Muscle of back (tissue), 11 donors: ENCODE results near the gene TRPM2. TPM values are rescaled to one million over a fixed set of nuclear protein-coding genes. Genes with fewer than 3 reads are reported as not detected.
"Not testable (repeated sequence)": the region's sequence is repeated elsewhere in the genome, so short reads cannot be mapped to it uniquely, and the experiment has no call there.

ENCODE experiments used
- DNase-seq, 3 donors: peaks; one replicate each; pipeline versions ENCODE4 v3.0.0 to v3.0.0-alpha.2; 2013
- polyA plus RNA-seq, 10 donors: library from polyadenylated mRNA; unstranded; fragments of 120-200 nt; gene quantifications; one replicate each; pipeline ENCODE4 v1.2.1, GENCODE V29; 2013; ENCODE audit not compliant: insufficient read length in 10 of 10

Gene TRPM2
- polyA plus RNA-seq, 10 donors = 0.74 to 2.4 (median 1.7) TPM

DNA sequence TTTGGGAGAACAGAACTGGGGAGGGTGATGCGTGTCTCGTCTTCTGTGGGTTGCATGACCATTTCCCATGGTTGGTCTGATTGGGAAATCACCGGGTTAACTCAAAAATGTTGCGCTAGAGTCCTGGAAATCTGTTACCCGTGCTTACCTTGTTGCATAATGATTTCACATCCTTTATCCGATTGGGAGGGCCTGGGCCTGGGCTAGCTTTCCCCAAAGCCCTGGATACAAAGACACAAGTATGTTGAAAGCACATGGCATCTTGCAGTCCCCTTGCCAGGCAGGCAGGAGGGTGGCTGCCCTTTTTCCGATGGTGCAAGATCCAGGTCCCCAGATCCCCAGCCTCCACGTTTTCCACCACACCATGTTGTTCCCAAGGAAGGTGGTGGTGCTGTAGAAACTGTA is 582 bp downstream of the TRPM2 start:
- peak in 1 of 3 donors; percentile 63 for DNase-seq

DNA sequence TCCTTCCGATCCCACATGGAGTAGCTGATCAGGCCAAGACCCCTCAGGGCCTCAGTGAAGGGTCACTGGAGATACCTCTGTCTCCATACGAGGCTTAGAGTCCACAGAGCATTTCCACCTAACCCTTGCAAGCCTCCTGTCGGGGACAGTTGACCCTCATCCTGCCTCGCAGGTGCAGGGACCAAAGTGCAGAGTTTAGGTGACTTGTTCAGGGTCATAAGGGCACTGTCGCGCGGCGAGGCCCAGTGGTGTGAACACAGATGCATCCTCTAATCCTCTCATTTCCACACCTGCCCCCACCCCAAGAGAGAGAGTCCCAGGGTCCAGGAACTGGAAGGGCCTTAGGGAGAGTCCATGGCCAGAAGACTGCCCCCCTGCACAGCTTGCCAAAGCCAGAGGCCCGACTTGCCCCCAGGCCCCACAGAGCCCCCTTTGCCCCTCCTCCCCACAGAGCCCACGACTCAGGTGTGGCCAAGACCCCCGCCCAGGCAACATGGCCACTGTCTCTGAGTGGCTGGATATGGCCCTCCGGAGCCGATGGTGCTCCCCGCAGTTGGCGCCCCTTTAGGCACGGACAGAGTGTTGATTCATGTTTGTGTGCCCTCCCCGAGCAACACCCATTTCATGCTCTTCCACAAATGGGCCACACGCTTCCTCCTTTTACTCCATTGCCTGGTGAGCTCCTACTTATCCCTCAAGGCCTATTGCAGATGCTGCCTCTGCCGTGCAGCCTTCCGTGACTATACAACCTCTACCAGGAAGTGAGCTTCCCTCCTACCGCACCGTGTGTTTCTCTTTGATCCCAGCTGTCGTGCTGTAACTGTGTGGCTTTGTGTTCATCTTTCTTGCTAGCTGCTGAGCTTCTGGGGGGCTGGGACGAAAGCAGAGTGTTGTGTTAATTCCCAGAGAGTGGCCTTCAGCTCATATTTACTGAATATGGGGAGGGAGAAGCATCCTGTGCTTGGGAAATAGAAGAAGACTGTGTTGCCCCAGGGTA is 1.7 kb downstream of the TRPM2 start:
- DNase-seq = no peak

DNA sequence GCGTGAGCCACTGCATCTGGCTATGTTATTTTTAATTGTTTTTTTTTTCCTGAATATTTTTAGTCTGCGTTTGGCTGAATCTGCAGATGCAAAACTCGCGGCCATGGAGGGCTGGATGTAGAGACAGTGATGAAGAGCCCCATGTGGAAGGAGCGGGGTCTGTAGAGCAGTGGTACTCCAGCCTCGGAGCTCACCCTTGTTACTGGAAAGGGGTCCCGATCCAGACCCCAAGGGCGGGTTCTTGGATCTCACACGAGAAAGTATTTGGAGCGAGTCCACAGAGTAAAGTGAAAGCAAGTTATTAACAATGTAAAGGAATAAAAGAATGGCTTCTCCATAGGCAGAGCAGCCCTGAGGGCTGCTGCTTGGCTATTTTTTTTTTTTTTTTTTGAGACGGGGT is 2.7 kb downstream of the TRPM2 start:
- DNase-seq = peak in 1 of 3 donors; percentile 41

DNA sequence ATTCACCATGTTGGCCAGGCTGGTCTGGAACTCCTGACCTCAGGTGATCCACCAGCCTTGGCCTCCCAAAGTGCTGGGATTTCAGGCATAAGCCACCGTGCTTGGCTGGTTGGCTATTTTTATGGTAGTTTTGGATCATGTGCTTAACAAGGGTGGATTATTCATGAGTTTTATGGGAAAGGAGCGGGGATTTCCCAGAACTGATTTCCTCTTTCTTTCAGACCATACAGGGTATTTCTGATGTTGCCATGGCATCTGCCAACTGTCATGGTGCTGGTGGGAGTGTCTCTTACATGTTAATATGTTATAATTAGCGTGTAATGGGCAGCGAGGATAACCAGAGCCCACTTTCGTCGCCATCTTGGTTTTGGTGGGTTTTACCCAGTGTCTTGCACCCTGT is 3.2 kb downstream of the TRPM2 start:
- DNase-seq = no peak

DNA sequence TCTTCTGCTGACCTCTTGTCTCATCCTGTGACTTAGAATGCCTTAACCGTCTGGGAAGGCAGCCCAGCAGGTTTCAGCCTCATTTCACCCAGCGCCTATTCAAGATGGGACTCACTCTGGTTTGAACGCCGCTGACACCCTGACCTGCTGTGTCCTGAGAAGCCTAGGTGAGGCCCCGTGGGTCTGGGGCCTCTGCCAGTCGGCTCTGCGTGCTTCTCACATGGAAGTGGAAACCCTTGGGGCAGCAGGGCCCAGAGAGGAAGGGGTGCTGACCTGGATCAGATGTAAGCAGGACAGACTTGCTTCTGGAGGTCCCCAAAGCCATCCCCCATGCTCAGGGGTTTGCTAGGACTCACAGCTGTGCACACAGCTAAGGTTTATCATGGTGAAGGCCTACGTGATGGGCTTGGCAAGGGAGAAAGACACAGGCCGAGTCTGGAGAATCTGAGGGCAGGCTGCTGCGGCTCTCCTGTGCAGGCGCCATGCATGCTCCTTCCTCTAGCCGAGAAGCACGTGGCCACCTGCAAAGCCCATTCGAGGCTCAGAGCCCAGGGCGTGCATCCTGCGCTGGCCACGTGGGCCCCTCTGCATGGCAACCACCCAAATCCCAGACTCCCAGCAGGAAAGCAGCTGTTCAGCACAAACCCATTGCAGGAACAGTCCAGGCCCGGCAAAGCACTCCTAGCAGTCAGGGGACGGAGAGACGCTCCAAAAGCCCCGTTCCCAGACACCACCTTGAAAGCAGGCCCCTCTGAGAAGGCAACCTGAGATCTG is 3.8 kb downstream of the TRPM2 start:
- DNase-seq = peak in 1 of 3 donors; percentile 68

DNA sequence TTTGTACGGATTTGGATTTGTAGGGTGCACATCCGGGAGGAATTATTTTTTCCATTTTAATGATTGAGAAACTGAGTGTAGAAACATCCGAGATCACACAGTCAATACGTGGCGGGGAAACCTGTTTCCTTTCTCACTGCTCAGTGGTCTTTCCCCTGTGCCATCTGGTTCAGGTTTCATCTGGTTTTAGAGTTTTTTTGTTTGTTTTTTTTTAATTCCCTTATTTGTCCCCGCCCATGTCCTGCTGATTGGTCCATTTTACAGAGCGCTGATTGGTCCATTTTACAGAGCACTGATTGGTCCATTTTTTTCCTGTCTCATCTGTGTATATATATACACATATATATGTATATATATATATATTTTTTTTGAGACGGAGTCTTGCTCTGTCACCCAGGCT is 6.0 kb downstream of the TRPM2 start:
- no peak for DNase-seq

DNA sequence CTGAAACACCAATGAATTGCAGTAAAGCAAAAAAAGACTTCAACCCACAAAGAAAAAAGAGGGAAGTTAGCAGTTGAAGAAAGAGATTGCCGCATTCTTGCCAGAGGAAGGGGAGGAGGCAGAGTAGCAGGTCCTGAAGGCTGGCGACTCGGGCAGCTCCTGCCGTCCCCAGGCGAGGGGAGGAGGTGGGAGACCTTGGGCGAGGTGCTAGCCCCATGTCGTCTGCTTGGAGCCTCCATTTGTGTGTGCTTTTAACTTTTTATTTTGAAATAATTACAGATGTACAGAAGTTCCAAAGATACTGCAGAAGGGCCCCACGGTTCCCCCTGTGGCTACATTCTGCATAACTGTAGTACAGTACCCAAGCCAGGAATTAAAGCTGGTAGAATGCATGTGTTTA is 6.7 kb downstream of the TRPM2 start:
- no peak for DNase-seq

DNA sequence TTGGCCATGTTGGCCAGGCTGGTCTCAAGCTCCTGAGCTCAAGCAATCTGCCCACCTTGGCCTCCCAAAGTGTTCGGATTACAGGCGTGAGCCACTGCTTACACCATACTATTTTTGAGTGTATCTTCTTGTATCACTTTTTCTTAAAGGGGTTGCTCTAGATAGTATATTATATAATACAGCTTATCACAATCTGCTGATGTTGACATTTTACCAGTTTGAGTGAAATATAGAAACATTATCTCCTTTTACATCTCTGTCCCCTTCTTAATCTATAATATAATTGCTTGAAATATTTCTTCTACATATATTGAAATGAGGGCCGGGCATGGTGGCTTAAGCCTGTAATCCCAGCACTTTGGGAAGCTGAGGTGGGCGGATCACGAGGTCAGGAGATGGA is 8.5 kb downstream of the TRPM2 start:
- not testable (repeated sequence) for DNase-seq

DNA sequence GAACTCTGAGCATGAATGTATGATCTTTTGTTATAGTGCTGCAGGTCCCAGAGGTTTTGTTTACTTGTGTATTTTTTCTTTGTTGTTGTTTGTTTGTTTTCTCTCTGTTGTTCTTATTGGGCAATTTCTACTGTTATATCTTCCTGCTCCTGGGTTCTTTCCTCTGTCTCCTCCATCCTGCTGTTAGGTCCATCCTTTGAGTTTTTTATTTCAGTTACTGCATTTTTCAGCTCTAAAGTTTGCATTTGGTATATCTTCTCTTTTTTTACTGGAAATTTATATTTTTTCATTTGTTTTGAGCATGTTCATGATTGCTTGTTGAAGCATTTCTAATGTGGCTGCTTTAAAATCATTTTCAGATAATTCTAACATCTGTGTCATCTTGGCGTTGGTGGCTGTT is 9.9 kb downstream of the TRPM2 start:
- DNase-seq = no peak

DNA sequence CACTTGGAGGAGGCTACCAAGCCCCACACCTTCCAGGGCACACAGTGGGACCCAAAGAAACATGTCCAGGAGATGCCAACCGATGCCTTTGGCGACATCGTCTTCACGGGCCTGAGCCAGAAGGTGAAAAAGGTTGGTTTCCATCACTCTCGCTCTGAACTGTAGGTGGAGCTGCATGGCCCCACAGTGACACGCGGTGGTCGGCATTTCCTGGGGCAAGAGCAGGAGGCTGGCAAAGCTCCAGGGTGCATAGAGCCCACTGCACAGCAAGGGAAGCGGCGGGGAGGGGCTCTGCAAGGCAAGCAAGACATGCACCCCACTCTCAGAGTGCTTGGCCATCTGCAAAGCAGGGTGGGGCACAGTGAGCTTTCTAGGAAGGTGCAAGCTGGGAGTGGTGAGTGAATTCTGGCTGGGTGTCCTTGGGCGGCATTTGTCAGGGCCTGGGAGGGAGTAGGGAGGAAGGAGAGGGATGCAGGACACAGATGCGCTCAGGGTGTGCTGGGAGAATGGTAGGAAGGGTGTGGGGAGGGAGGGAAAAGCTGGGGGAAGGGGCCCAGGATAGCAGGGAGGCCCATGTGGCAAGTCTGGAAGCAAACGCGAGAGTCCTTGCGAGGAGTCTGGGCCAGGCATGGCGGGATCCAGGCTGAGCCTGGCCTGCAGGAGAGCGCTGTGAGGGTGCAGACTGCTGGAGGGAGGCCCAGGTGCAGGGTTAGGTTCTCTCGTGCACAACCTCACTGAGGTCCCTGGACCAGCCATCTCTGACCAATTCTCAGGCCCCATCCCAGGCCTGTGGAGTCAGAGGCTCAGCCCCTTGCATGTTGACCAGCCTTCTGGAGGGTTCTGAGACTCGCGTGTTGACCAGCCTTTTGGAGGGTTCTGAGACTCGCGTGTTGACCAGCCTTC is 11.0 kb downstream of the TRPM2 start:
- no peak for DNase-seq

DNA sequence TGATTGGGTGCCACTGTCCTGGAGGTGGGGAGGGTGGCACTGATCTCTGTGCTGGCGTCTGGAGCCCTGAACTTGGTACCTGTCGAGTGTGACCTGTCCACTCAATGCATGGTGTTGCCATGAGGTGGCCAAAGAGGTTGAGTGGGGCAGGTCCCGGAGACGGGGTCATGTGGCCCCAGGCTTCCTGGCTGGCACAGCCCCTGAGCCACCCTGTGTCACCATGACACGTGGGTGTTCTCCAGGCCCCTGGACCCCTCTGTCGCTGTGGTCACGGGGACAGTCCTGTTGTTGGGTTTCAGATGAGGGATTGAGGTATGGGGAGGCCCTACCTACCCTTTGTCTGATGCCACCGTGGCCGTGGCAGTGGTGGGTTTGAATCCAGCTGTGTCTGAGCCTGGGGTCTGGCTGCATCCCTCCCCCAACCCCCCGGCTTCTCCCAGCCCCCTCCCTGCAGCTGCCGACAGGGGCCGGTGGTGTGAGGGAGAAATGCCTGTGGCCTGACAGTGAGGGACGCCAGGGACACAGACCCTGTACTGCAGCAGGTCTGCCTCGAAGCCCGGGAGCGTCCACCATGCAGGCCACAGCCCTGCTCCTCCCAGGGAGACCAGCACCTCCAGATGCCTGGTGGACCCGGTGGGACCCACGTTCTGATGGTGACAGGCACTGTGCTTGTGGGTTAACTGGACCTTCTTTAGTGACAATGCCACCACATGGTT is 12.0 kb downstream of the TRPM2 start:
- DNase-seq = no peak

DNA sequence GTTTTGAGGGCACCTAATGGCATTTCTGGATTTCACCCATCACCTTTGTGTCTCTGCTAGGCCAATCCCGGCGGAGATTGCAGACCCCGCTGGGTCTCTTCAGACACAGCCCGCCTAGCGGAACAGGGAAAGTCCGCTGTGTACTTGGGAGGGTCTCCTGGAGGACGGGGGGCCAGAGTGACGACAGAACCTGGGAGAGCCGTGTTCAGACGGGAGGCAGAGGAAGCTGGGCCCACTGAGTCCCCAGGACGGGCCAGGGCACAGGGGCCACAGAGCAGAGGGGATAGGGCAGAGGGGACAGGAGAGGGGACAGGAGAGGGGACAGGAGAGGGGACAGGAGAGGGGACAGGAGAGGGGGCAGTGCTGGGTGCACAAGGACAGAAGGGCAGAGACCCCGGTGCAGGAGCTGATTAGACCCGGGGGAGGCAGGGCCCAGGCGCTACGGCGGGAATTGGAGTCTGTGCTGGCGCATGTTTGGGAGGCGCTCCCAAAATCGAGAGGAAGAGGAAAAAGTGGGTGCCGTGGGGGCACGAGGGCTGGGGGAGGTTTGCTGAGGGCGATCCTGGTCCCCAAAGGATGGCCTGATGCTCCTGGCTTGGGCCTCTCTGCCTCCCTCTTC is 12.7 kb downstream of the TRPM2 start:
- no peak for DNase-seq

DNA sequence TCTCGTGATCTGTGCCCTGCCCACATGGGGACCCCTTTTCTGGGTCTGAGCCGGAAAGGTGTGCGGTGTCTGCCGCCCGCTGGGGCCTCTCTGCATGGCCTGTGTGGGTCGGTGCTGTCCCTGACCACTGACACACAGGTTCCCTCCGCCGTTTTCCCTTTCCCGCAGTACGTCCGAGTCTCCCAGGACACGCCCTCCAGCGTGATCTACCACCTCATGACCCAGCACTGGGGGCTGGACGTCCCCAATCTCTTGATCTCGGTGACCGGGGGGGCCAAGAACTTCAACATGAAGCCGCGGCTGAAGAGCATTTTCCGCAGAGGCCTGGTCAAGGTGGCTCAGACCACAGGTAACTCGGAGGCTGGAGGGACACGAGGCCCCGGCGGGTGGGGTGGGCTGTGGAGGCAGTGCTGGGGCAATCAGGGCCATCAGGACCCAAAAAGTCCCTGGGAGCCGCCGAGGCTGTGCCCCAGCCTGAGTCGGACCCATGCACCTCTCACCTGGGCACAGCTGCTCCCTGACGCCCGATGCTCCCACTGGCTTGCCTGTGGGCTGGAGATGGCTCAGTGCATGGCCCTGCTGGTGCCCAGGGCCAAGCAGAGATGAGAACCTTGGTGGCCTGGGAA is 13.3 kb downstream of the TRPM2 start:
- no peak for DNase-seq

DNA sequence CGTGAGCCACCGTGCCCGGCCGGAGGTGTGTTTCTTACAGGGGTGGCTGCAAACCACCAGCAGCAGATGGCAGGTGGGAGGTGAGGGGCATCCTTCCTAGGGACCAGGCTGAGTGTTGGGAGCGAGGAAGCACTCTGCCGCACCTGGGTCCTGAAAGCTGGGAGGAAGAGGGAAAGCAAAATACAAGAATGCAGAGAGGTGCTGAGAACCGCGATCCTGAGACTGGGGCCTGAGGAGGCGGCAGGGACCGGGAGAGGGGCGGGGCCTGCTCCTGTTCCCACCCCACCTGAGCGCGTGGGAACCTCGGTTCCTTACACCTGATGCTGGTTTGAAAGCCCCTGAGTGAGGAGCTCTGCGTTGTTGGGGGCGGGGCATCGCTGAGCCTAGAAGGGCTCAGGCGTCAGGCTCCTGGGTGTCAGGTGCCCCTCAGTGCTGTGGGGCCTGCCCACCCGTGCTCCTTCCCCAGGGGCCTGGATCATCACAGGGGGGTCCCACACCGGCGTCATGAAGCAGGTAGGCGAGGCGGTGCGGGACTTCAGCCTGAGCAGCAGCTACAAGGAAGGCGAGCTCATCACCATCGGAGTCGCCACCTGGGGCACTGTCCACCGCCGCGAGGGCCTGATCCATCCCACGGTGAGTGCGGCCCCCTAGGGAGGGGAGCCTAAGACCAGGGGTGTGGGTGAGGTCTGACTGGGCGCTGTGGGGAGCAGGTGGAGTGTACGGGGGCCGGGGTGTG is 15.5 kb downstream of the TRPM2 start:
- no peak for DNase-seq

DNA sequence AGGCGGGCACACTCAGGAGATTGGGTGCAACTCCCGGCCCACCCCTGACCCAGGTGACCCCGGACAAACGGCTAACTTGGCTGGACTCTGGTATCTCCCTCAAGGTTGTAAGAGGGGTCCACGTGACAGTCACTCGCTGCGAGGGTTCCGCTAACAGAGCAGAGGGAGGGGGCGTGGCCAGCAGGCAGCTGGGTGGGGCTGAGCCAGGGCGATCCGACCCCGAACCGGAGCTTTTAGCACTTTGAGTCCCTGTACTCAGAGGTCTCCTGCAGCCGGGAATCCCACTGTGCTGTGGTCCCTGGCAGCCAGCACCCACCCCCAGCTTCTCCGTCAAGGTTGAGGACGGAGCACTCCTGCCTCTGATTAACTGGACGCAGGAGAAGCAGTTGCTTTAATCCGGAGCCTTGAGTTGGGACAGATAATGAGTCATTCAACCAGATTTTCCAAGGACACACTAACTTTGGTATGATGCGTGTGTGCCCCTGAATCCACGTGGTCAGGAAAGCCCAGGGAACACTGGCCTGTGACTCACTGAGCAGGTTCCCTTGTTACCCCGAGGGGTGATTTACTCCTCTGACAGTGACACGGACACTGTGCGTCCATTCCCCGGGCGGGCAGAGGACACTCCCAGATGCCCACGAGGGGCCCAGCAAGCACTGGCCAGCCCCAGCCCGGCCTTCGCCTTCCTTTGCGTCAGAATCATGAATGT is 16.8 kb downstream of the TRPM2 start:
- DNase-seq = no peak

DNA sequence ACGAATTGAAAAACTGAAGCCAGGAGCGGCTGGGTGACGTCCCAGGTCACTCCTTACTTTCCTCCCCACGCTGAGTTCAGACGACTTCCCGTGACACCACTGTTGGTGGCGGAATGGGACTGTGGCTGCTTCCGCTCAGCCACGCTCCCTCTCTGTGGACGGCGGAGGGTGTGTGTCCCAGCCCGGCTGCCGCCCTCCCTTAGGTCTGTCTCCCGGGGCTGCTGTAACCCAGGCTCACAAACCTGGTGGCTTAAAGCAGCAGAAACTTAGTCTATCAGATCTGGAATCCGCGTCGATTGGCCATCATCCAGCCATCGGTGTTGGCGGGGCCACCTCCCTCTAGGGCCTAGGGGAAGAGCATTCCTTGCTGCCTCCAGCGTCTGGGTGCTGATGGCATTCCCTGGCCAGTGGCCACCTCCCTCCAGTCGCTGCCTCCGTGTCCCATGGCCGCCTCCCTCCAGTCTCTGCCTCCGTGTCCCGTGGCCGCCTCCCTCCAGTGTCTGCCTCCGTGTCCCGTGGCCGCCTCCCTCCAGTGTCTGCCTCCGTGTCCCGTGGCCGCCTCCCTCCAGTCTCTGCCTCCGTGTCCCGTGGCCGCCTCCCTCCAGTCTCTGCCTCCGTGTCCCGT is 17.5 kb downstream of the TRPM2 start:
- no peak for DNase-seq

DNA sequence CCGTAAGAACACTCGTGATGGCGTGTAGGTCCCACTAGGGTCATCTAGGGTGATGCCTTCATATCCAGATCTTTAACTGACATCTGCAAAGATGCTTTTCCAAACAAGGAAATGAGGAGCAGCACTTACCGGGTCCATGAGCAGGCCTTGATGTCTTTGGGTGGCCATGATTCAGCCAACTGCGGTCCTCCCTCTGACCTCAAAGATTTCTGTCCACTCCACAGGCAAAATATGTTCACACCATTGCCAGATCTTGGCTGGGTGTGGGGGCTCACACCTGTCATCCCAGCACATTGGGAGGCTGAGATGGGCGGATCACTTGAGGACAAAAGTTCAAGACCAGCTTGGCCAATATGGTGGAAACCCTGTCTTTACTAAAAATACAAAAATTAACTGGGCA is 18.2 kb downstream of the TRPM2 start:
- no peak for DNase-seq

DNA sequence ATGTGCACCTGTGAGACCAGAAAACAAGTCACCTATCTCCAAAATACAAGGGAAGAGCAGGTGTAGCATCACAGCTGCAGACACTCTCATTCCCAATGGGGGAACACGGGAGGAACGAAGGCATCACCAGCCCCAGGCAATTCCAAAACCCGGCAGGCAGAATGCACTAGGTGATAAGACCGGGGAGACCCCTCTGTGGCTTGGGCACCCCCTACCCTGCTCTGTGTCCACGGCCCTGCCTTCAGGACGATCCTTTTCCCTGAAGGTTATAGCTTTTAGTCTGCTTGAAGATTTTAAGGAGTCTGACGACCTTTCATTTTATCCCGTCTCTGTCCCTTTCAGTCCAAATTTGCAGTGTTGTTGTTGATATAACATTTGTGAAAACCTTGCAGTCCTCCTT is 19.2 kb downstream of the TRPM2 start:
- no peak for DNase-seq
